Mesodermal cell (in vitro differentiated cells): Measurements from ENCODE around the gene MCCC2.
"Not testable (repeated sequence)": the region's sequence is repeated elsewhere in the genome, so short reads cannot be mapped to it uniquely, and the experiment has no call there.

Experiments used
- H3K27ac ChIP-seq: 2 replicates; pipeline ENCODE4 v1.7.0; 2013; ENCODE audit warnings: mild to moderate bottlenecking, low read depth, low read length, moderate library complexity; ENCODE audit not compliant: severe bottlenecking
- H3K36me3 ChIP-seq: 2 replicates; pipeline ENCODE4 v1.7.1; 2013; ENCODE audit warnings: mild to moderate bottlenecking, low read length, moderate library complexity; ENCODE audit not compliant: control insufficient read depth, insufficient read depth
- H3K4me1 ChIP-seq: one replicate; pipeline ENCODE4 v1.7.1; 2013; ENCODE audit warnings: mild to moderate bottlenecking, low read length; ENCODE audit not compliant: insufficient read depth, control insufficient read depth, poor library complexity, severe bottlenecking
- H3K4me3 ChIP-seq: 2 replicates; pipeline ENCODE4 v1.7.0; 2013; ENCODE audit warnings: low read length, control low read depth, mild to moderate bottlenecking; ENCODE audit not compliant: insufficient read depth, poor library complexity, severe bottlenecking; ENCODE audit errors: extremely low read depth
- H3K9me3 ChIP-seq: 2 replicates; pipeline ENCODE4 v1.7.1; 2013; ENCODE audit warnings: mild to moderate bottlenecking, low read length, moderate library complexity; ENCODE audit not compliant: control insufficient read depth
- WGBS, 2 experiments: methylation state at CpG; one replicate each; pipeline ENCODE4 v1.1.5; 2013; ENCODE audit warnings: missing lambda C conversion rate in 2 of 2; ENCODE audit not compliant: insufficient coverage in 2 of 2; 5-methylcytosine and 5-hydroxymethylcytosine counted together

MCCC2 gene

DNA sequence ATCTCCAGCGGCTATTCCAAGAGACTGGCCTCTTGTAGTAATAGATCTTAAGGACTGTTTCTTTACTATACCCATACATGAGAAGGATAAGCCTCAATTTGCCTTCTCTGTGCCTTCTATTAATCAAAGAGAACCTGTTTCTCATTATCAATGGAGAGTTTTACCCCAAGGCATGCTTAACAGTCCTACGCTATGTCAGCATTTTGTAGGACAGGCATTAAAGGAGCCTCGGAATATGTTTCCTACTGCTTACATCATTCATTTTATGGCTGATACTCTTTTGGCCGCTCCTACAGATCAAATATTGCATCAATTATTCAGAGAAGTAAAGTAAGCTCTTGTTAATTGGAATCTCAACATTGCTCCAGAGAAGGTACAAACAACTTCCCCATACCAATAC, 11.6 kb upstream of the MCCC2 start:
- WGBS, 2 experiments, result 90 to 100% methylated on average over 1 to 2 of the region's 4 CpGs

GRCh38 chr5:71576241-71576640, 10.9 kb upstream of the MCCC2 start:
- Histone ChIP-seq H3K27ac (no peak overlapping the region), H3K9me3 (no peaks in the 10 kb centered on the region), H3K4me1 (no peaks in the 10 kb centered on the region), H3K36me3 (no peaks in the 10 kb centered on the region), H3K4me3 (no peak overlapping the region)
- WGBS, 2 experiments, result 100% methylated on average over 2 of the region's 3 CpGs; no CpG with 5 or more reads in 1 of the 2 experiments

More for the DNA sequence above, 11.6 kb upstream of the MCCC2 start:
- H3K9me3 ChIP-seq, H3K4me1 ChIP-seq, H3K36me3 ChIP-seq, H3K4me3 ChIP-seq, H3K27ac ChIP-seq: not testable (repeated sequence)

DNA sequence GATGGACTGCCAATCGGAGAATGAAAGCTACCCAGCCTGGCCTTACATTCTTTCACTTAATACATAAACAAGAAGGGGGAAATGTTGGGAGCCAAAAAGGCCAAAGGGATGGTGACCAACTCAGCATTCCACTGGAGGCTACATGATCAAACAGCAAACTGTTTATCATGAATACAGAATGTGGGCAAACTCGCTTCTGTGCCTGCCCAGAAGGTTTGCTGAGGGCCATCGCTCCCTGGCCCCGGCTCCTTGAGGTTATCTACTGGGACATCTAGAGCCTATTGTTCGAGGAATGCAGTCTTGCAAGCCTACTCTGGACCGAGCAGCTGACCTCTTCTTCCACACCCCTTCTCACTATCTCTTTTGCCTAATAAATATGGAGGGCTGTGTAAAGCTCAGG, 9.3 kb upstream of the MCCC2 start:
- not testable (repeated sequence) for H3K9me3 ChIP-seq, H3K27ac ChIP-seq, H3K4me3 ChIP-seq, H3K36me3 ChIP-seq, H3K4me1 ChIP-seq
- 93 to 96% methylated on average over 4 to 5 of the region's 6 CpGs for WGBS, 2 experiments

GRCh38 chr5:71582945-71583584, 4.1 kb upstream of the MCCC2 start:
- Histone ChIP-seq H3K27ac (no peak overlapping the region), H3K4me1 (no peaks in the 10 kb centered on the region), H3K9me3 (no peaks in the 10 kb centered on the region), H3K36me3 (no peaks in the 10 kb centered on the region), H3K4me3 (no peak overlapping the region)
- 87 to 96% methylated on average over 3 to 4 of the region's 4 CpGs for WGBS, 2 experiments

- no peak overlapping the region for H3K27ac ChIP-seq
- H3K4me3 ChIP-seq, result peak overlapping the region; percentile 56
- no peaks in the 10 kb centered on the region for H3K4me1 ChIP-seq
- H3K36me3 ChIP-seq, result no peaks in the 10 kb centered on the region
- no peaks in the 10 kb centered on the region for H3K9me3 ChIP-seq
- 93 to 95% methylated on average over 17 to 18 of the region's 22 CpGs for WGBS, 2 experiments
Observed at GRCh38 chr5:71586052-71586940, 844 bp upstream of the MCCC2 start.

DNA sequence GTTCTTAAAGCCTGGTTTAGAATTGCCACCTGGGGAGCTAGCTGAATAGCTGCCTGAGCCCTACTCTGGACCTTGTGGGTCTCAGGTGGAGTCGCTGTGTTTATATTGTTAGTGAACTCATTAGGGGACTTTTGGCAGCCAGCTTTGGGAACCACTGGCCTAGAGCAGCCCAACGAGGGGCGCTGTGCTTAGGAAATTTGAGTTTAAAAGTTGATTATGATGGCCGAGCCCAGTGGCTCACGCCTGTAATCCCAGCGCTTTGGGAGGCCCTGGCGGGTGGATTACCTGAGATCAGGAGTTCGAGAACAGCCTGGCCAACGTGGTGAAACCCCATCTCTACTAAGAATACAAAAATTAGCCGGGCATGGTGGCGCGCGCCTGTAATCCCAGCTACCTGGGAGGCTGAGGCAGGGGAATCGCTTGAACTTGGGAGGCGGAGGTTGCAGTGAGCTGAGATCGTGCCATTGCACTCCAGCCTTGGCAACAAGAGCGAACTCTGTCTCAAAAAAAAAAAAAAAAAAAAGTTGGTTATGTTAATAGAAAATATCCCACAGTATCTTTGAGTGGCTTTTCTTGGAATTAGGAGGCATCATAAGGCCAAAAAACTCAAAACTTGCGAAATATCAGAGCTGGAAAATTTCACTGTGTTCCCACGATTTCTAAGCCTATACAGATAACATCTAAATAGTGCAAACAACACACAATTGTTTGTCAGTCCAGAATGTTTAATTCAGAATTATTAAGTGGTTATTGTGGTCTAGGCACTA, 809 bp downstream of the MCCC2 start:
- Histone ChIP-seq H3K4me3 (peak overlapping the region; percentile 56), H3K9me3 (no peaks in the 10 kb centered on the region), H3K36me3 (no peaks in the 10 kb centered on the region), H3K27ac (peak overlapping the region; percentile 58), H3K4me1 (no peaks in the 10 kb centered on the region)
- 80 to 87% methylated on average over 3 to 15 of the region's 19 CpGs for WGBS, 2 experiments

DNA sequence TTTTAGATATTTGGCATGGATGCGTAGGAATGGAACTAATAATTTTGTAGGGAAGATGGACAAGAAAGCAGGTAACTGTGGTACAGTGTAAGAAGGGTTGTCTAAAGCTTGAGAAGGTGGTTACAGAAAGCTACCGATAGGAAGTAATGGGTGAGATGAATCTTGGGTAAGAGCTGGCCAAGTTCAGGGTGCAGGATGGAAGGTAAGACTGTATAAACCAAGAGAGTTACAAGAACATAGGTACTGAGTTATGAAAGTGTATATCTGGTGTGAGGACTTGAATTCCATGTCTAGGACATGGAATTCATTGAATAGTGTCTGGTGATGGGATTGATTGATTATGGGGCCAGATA, 1.4 kb downstream of the MCCC2 start:
- 88 to 96% methylated on average over 2 of the region's 2 CpGs for WGBS, 2 experiments
- no peaks in the 10 kb centered on the region for H3K36me3 ChIP-seq
- H3K9me3 ChIP-seq, result no peaks in the 10 kb centered on the region
- H3K4me1 ChIP-seq, result no peaks in the 10 kb centered on the region
- H3K4me3 ChIP-seq, result no peak overlapping the region
- H3K27ac ChIP-seq, result no peak overlapping the region

- Histone ChIP-seq H3K4me3 (no peak overlapping the region), H3K9me3 (no peaks in the 10 kb centered on the region), H3K4me1 (no peaks in the 10 kb centered on the region), H3K27ac (no peak overlapping the region), H3K36me3 (no peaks in the 10 kb centered on the region)
- 0% methylated on average over 1 of the region's 2 CpGs; no CpG with 5 or more reads in 1 of the 2 experiments for WGBS, 2 experiments
Observed at GRCh38 chr5:71589903-71590302, 2.8 kb downstream of the MCCC2 start.

GRCh38 chr5:71591100-71591499, 4.0 kb downstream of the MCCC2 start:
- Histone ChIP-seq H3K9me3 (no peaks in the 10 kb centered on the region), H3K4me3 (no peak overlapping the region), H3K4me1 (no peaks in the 10 kb centered on the region), H3K36me3 (no peaks in the 10 kb centered on the region), H3K27ac (no peak overlapping the region)

DNA sequence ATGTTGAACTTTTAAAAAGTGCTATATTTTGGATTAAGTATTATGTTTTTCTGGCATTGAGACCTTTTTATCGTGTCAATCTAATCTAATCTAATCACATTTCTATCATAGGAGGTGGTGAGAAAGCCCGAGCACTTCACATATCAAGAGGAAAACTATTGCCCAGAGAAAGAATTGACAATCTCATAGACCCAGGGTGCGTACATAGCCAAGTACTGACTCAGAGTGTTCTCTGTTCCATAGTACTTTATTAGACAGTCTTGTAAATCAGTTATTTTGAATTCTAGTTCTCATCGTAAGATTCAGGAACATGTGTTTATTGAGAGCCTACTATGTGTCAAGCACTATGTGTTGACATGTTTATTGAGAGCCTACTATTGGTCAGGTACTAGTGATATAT, 9.0 kb downstream of the MCCC2 start:
- Histone ChIP-seq H3K4me1 (peaks cover 2% of the 10 kb centered on the region), H3K27ac (no peak overlapping the region), H3K36me3 (peaks cover 26% of the 10 kb centered on the region), H3K9me3 (no peaks in the 10 kb centered on the region), H3K4me3 (no peak overlapping the region)
- 100% methylated on average over 1 of the region's 4 CpGs; no CpG with 5 or more reads in 1 of the 2 experiments for WGBS, 2 experiments
